Uterus (tissue), 2 donors: ENCODE data around the gene TSKU.

Source experiments
- POLR2A ChIP-seq, 2 donors: fragments of 450-650 bp; IDR thresholded peaks; one replicate each; pipeline ENCODE4 v1.6.1; 2016; ENCODE audit warnings: antibody characterized with exemption in 2 of 2, mild to moderate bottlenecking in 1 of 2, moderate library complexity in 1 of 2
- TF ChIP-seq, protein P1 (sequence below), 4 experiments: fragments of 200-600 bp in 2 of 4; fragments of 450-650 bp in 2 of 4; sonication (generic) in 2 of 4; IDR thresholded peaks; one replicate each; pipeline ENCODE4 v1.5.1; 2016 to 2019; ENCODE audit warnings: antibody characterized with exemption in 4 of 4, mild to moderate bottlenecking in 2 of 4, moderate library complexity in 1 of 4

DNA sequence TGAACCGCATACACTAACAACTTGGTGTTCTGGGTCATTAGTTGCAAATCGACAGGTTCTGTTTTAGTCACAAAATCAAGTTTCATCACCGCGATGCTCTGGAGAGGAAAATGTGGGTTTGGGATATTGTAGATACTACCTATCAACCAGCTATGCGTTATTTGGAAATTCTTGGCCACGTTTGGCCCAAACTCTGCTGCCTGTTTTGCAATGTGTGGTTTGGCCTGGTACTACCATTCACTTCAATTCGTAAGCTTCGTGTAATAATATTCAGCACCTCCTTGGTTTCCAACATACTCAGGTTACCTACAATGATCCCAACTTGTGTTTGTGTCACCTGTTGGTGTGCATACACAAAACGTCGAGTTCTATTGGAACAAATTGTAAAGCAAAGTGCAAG lies 61.4 kb downstream of the TSKU start:
- TF ChIP-seq, protein P1, sequence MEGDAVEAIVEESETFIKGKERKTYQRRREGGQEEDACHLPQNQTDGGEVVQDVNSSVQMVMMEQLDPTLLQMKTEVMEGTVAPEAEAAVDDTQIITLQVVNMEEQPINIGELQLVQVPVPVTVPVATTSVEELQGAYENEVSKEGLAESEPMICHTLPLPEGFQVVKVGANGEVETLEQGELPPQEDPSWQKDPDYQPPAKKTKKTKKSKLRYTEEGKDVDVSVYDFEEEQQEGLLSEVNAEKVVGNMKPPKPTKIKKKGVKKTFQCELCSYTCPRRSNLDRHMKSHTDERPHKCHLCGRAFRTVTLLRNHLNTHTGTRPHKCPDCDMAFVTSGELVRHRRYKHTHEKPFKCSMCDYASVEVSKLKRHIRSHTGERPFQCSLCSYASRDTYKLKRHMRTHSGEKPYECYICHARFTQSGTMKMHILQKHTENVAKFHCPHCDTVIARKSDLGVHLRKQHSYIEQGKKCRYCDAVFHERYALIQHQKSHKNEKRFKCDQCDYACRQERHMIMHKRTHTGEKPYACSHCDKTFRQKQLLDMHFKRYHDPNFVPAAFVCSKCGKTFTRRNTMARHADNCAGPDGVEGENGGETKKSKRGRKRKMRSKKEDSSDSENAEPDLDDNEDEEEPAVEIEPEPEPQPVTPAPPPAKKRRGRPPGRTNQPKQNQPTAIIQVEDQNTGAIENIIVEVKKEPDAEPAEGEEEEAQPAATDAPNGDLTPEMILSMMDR (IDR thresholded peaks at IDR 0.05), result no peak
- no peak for TF ChIP-seq POLR2A (IDR thresholded peaks at IDR 0.05)
